ENCODE data around the gene KIAA2012. TPM values are rescaled to one million over a fixed set of nuclear protein-coding genes. Genes with fewer than 3 reads are reported as not detected.
"Not testable (repeated sequence)": the region's sequence is repeated elsewhere in the genome, so short reads cannot be mapped to it uniquely, and the experiment has no call there.

The KIAA2012 gene
- total and polyA plus RNA-seq, 5 donors from 2014 or later: not detected

GRCh38 chr2:202135091-202135874 is 62.2 kb downstream of the KIAA2012 start:
- no peak overlapping the region for H3K4me3 ChIP-seq (ENCODE audit: low read depth, low read length)
- H3K9me3 Mint-ChIP-seq: no peaks in the 10 kb centered on the region
- H3K9me3 ChIP-seq (ENCODE audit: control insufficient read depth in 2 of 2, low read length in 2 of 2): no peaks in the 10 kb centered on the region
- H3K27ac Mint-ChIP-seq: no peak overlapping the region
- H3K4me1 ChIP-seq (ENCODE audit: control insufficient read depth, insufficient read depth, low read length, poor library complexity, severe bottlenecking): no peaks in the 10 kb centered on the region
- H3K27me3 ChIP-seq (ENCODE audit: control insufficient read depth, insufficient read depth, low read length): no peaks in the 10 kb centered on the region
- no peaks in the 10 kb centered on the region for H3K36me3 ChIP-seq (ENCODE audit: control insufficient read depth, insufficient read depth, low read length)
- no peak overlapping the region for H3K27ac ChIP-seq (ENCODE audit: insufficient read depth, low read length, poor library complexity, severe bottlenecking)
- no peaks in the 10 kb centered on the region for H3K36me3 Mint-ChIP-seq
- H3K4me3 Mint-ChIP-seq: no peak overlapping the region
- ATAC-seq (ENCODE audit: low read depth in 2 of 2): no peak
- no peaks in the 10 kb centered on the region for H3K4me1 Mint-ChIP-seq
- no peak for DNase-seq
- H3K27me3 Mint-ChIP-seq: no peaks in the 10 kb centered on the region

GRCh38 chr2:202136039-202136438 is 63.0 kb downstream of the KIAA2012 start:
- not testable (repeated sequence) for DNase-seq; H3K27ac ChIP-seq (ENCODE audit: insufficient read depth, low read length, poor library complexity, severe bottlenecking); H3K27me3 ChIP-seq (ENCODE audit: control insufficient read depth, insufficient read depth, low read length); H3K4me1 ChIP-seq (ENCODE audit: control insufficient read depth, insufficient read depth, low read length, poor library complexity, severe bottlenecking); H3K36me3 ChIP-seq (ENCODE audit: control insufficient read depth, insufficient read depth, low read length); H3K9me3 Mint-ChIP-seq; H3K27ac Mint-ChIP-seq; ATAC-seq (ENCODE audit: low read depth in 2 of 2); H3K4me3 ChIP-seq (ENCODE audit: low read depth, low read length); H3K36me3 Mint-ChIP-seq; H3K27me3 Mint-ChIP-seq; H3K4me3 Mint-ChIP-seq; H3K4me1 Mint-ChIP-seq; H3K9me3 ChIP-seq (ENCODE audit: control insufficient read depth in 2 of 2, low read length in 2 of 2)

GRCh38 chr2:202136526-202136925 is 63.5 kb downstream of the KIAA2012 start:
- H3K9me3 ChIP-seq (ENCODE audit: control insufficient read depth in 2 of 2, low read length in 2 of 2): no peaks in the 10 kb centered on the region
- peaks cover 2% of the 10 kb centered on the region for H3K27me3 Mint-ChIP-seq
- no peak for DNase-seq

GRCh38 chr2:202140522-202141252 is 67.6 kb downstream of the KIAA2012 start:
- Histone ChIP-seq H3K4me3 (ENCODE audit: low read depth, low read length) (no peak overlapping the region), H3K36me3 (ENCODE audit: control insufficient read depth, insufficient read depth, low read length) (no peaks in the 10 kb centered on the region), H3K9me3 (ENCODE audit: control insufficient read depth in 2 of 2, low read length in 2 of 2) (no peaks in the 10 kb centered on the region), H3K27ac (ENCODE audit: insufficient read depth, low read length, poor library complexity, severe bottlenecking) (no peak overlapping the region), H3K27me3 (ENCODE audit: control insufficient read depth, insufficient read depth, low read length) (peaks cover 2% of the 10 kb centered on the region), H3K4me1 (ENCODE audit: control insufficient read depth, insufficient read depth, low read length, poor library complexity, severe bottlenecking) (no peaks in the 10 kb centered on the region)
- Mint-ChIP-seq H3K36me3 (no peaks in the 10 kb centered on the region), H3K27ac (no peak overlapping the region), H3K27me3 (peaks cover 12% of the 10 kb centered on the region), H3K4me1 (peaks cover 0 to 5% (median 0%) of the 10 kb centered on the region in 4 donors), H3K4me3 (no peak overlapping the region), H3K9me3 (no peaks in the 10 kb centered on the region)
- ATAC-seq (ENCODE audit: low read depth in 2 of 2) (no peak), DNase-seq (no peak)

More at GRCh38 chr2:202136526-202136925, 63.5 kb downstream of the KIAA2012 start:
- no peak overlapping the region for H3K27ac ChIP-seq (ENCODE audit: insufficient read depth, low read length, poor library complexity, severe bottlenecking)
- Mint-ChIP-seq H3K4me3 (no peak overlapping the region), H3K36me3 (no peaks in the 10 kb centered on the region), H3K4me1 (no peaks in the 10 kb centered on the region), H3K9me3 (no peaks in the 10 kb centered on the region), H3K27ac (no peak overlapping the region)
- no peaks in the 10 kb centered on the region for H3K27me3 ChIP-seq (ENCODE audit: control insufficient read depth, insufficient read depth, low read length)
- H3K4me3 ChIP-seq (ENCODE audit: low read depth, low read length): no peak overlapping the region
- H3K4me1 ChIP-seq (ENCODE audit: control insufficient read depth, insufficient read depth, low read length, poor library complexity, severe bottlenecking): no peaks in the 10 kb centered on the region
- no peaks in the 10 kb centered on the region for H3K36me3 ChIP-seq (ENCODE audit: control insufficient read depth, insufficient read depth, low read length)
- no peak for ATAC-seq (ENCODE audit: low read depth in 2 of 2)

GRCh38 chr2:202141329-202141947 is 68.4 kb downstream of the KIAA2012 start:
- H3K27me3 ChIP-seq (ENCODE audit: control insufficient read depth, insufficient read depth, low read length): peaks cover 2% of the 10 kb centered on the region
- H3K9me3 ChIP-seq (ENCODE audit: control insufficient read depth in 2 of 2, low read length in 2 of 2): no peaks in the 10 kb centered on the region
- Mint-ChIP-seq H3K27ac (no peak overlapping the region), H3K27me3 (peaks cover 13% of the 10 kb centered on the region), H3K36me3 (no peaks in the 10 kb centered on the region), H3K4me1 (peaks cover 0 to 5% (median 0%) of the 10 kb centered on the region in 4 donors), H3K9me3 (no peaks in the 10 kb centered on the region), H3K4me3 (no peak overlapping the region)
- H3K4me3 ChIP-seq (ENCODE audit: low read depth, low read length): no peak overlapping the region
- DNase-seq (no peak), ATAC-seq (ENCODE audit: low read depth in 2 of 2) (no peak)
- no peaks in the 10 kb centered on the region for H3K4me1 ChIP-seq (ENCODE audit: control insufficient read depth, insufficient read depth, low read length, poor library complexity, severe bottlenecking)
- no peaks in the 10 kb centered on the region for H3K36me3 ChIP-seq (ENCODE audit: control insufficient read depth, insufficient read depth, low read length)
- no peak overlapping the region for H3K27ac ChIP-seq (ENCODE audit: insufficient read depth, low read length, poor library complexity, severe bottlenecking)

DNA sequence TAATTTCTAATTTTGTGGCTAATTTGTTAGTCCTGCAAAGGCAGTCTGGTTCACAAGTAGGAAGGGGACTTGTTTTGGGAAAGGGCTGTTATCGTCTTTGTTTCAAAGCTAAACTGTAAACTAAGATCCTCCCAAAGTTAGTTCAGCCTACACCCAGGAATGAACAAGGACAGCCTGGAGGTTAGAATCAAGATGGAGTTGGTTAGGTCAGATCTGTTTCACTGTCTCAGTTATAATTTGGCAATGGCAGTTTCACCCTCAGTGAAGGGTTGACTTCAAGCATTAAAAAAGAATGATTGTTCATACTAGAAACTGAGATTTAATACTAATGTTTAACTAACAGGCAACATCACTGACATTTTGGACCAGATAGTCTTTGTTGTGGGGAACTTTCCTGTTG is 69.5 kb downstream of the KIAA2012 start:
- Histone ChIP-seq H3K27ac (ENCODE audit: insufficient read depth, low read length, poor library complexity, severe bottlenecking) (no peak overlapping the region), H3K27me3 (ENCODE audit: control insufficient read depth, insufficient read depth, low read length) (peaks cover 2% of the 10 kb centered on the region), H3K36me3 (ENCODE audit: control insufficient read depth, insufficient read depth, low read length) (no peaks in the 10 kb centered on the region), H3K9me3 (ENCODE audit: control insufficient read depth in 2 of 2, low read length in 2 of 2) (no peaks in the 10 kb centered on the region), H3K4me3 (ENCODE audit: low read depth, low read length) (no peak overlapping the region), H3K4me1 (ENCODE audit: control insufficient read depth, insufficient read depth, low read length, poor library complexity, severe bottlenecking) (no peaks in the 10 kb centered on the region)
- Mint-ChIP-seq H3K27ac (no peak overlapping the region), H3K9me3 (no peaks in the 10 kb centered on the region), H3K4me1 (peaks cover 0 to 5% (median 0%) of the 10 kb centered on the region in 4 donors), H3K36me3 (no peaks in the 10 kb centered on the region), H3K4me3 (no peak overlapping the region), H3K27me3 (peaks cover 20% of the 10 kb centered on the region)
- ATAC-seq (ENCODE audit: low read depth in 2 of 2) (no peak), DNase-seq (no peak)

DNA sequence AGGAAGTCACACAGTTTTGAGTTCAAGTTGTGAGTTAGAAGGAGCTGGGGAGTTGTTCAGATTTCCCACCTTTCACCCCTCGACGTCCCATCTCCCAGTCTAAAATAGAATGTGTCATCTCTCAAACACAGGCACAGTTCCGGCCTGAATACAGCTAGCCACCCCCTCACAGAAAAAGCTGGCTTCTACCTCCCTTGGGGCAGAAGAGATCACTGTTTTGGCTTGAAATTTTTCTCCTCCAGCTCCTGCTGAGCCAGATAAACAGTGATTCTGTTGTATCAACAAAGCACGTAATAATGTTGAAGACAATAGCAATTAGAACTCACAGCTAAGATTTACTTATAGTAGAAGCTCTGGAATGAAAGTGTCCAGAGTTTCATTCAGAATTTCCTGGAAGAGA is 74.7 kb downstream of the KIAA2012 start:
- Mint-ChIP-seq H3K4me3 (no peak overlapping the region), H3K36me3 (no peaks in the 10 kb centered on the region), H3K27ac (no peak overlapping the region), H3K4me1 (peaks cover 0 to 5% (median 2%) of the 10 kb centered on the region in 4 donors), H3K27me3 (peaks cover 44% of the 10 kb centered on the region), H3K9me3 (peaks cover 0 to 2% (median 0%) of the 10 kb centered on the region in 7 donors)
- DNase-seq (no peak), ATAC-seq (ENCODE audit: low read depth in 2 of 2) (no peak)
- Histone ChIP-seq H3K4me1 (ENCODE audit: control insufficient read depth, insufficient read depth, low read length, poor library complexity, severe bottlenecking) (no peaks in the 10 kb centered on the region), H3K36me3 (ENCODE audit: control insufficient read depth, insufficient read depth, low read length) (no peaks in the 10 kb centered on the region), H3K27me3 (ENCODE audit: control insufficient read depth, insufficient read depth, low read length) (peaks cover 2% of the 10 kb centered on the region), H3K4me3 (ENCODE audit: low read depth, low read length) (no peak overlapping the region), H3K9me3 (ENCODE audit: control insufficient read depth in 2 of 2, low read length in 2 of 2) (no peaks in the 10 kb centered on the region), H3K27ac (ENCODE audit: insufficient read depth, low read length, poor library complexity, severe bottlenecking) (no peak overlapping the region)

Measured in CD4-positive, CD25-positive, alpha-beta regulatory T cell (primary cell).